Measurements from ENCODE around the gene TRPM2. TPM values are rescaled to one million over a fixed set of nuclear protein-coding genes. Genes with fewer than 3 reads are reported as not detected.

Gene TRPM2
- total and polyA plus RNA-seq, 2 of the 4 experiments (the other 2 are of a cell fraction), result not detected

- Histone ChIP-seq H3K9me1 (ENCODE audit: insufficient read depth, low read length) (no peaks in the 10 kb centered on the region), H3K36me3 (ENCODE audit: control insufficient read depth, insufficient read depth, low read length) (no peaks in the 10 kb centered on the region), H4K5ac (ENCODE audit: low read depth, low read length) (no peak overlapping the region), H3K18ac (ENCODE audit: low read depth, low read length) (no peak overlapping the region), H4K20me1 (ENCODE audit: insufficient read depth, low read length) (no peaks in the 10 kb centered on the region), H3K14ac (replicated peaks; ENCODE audit: low read depth, low read length) (no peak overlapping the region), H3K4me1 (ENCODE audit: control insufficient read depth, insufficient read depth, low read length) (no peaks in the 10 kb centered on the region), H2BK20ac (ENCODE audit: low read depth, low read length) (no peak overlapping the region), H4K91ac (ENCODE audit: insufficient read depth, low read depth, low read length) (no peak overlapping the region), H3K4me3 (ENCODE audit: insufficient read depth, low read depth, low read length) (no peak overlapping the region), H3K27ac (ENCODE audit: insufficient read depth, low read length) (no peak overlapping the region), H2BK15ac (ENCODE audit: low read depth, low read length) (no peak overlapping the region), H2BK5ac (ENCODE audit: low read depth, low read length, poor library complexity, severe bottlenecking) (no peak overlapping the region), H3K79me1 (ENCODE audit: low read depth in 1 of 2, low read length in 2 of 2) (no peaks in the 10 kb centered on the region), H3K4ac (ENCODE audit: low read depth, low read length) (no peak overlapping the region), H3K4me2 (ENCODE audit: low read depth, low read length) (no peak overlapping the region), H3K56ac (ENCODE audit: extremely low read depth, insufficient read depth, low read length) (no peak overlapping the region), H4K8ac (ENCODE audit: low read depth in 2 of 2, low read length in 2 of 2) (no peak overlapping the region), H3K23ac (ENCODE audit: low read depth, low read length) (no peak overlapping the region), H2AFZ (replicated peaks; ENCODE audit: low read length, poor library complexity) (no peak overlapping the region), H3K9ac (ENCODE audit: low read depth, low read length) (no peak overlapping the region), H2BK120ac (ENCODE audit: low read depth, low read length) (no peak overlapping the region), H2AK5ac (ENCODE audit: low read depth, low read length) (no peak overlapping the region), H2AK9ac (replicated peaks; ENCODE audit: low read depth, low read length, poor library complexity) (no peak overlapping the region), H3K27me3 (ENCODE audit: control insufficient read depth, insufficient read depth, low read length) (no peaks in the 10 kb centered on the region), H3K9me3 (ENCODE audit: control insufficient read depth, insufficient read depth, low read length) (peaks cover 2% of the 10 kb centered on the region; the same call in 1 of the 2 replicates)
- POLR2A ChIA-PET (ENCODE audit: unreplicated experiment), result no interaction called here
- TF ChIP-seq USF2 (IDR thresholded peaks at IDR 0.05; ENCODE audit: low read depth, low read length) (no peak), BHLHE40 (IDR thresholded peaks at IDR 0.05; ENCODE audit: low read depth, low read length) (no peak), MAFK (IDR thresholded peaks at IDR 0.05; ENCODE audit: low read depth, low read length) (no peak), NFE2L2 (IDR thresholded peaks at IDR 0.05; ENCODE audit: low read depth, low read length) (no peak), CHD1 (IDR thresholded peaks at IDR 0.05; ENCODE audit: low read depth, low read length) (no peak), POLR2A (IDR thresholded peaks at IDR 0.05; ENCODE audit: low read depth, low read length) (no peak), FOS (IDR thresholded peaks at IDR 0.05; ENCODE audit: low read depth, low read length) (no peak), RAD21 (IDR thresholded peaks at IDR 0.05; ENCODE audit: low read length) (no peak), CTCF (conservative IDR thresholded peaks at IDR 0.05; ENCODE audit: low read depth, low read length) (no peak), MAZ (IDR thresholded peaks at IDR 0.05; ENCODE audit: borderline replicate concordance, low read depth, low read length) (no peak)
- TF ChIP-seq, protein P1, sequence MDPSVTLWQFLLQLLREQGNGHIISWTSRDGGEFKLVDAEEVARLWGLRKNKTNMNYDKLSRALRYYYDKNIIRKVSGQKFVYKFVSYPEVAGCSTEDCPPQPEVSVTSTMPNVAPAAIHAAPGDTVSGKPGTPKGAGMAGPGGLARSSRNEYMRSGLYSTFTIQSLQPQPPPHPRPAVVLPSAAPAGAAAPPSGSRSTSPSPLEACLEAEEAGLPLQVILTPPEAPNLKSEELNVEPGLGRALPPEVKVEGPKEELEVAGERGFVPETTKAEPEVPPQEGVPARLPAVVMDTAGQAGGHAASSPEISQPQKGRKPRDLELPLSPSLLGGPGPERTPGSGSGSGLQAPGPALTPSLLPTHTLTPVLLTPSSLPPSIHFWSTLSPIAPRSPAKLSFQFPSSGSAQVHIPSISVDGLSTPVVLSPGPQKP (IDR thresholded peaks at IDR 0.05; ENCODE audit: borderline replicate concordance, low read depth, low read length), result no peak
- CTCF ChIA-PET, result no interaction called here
- ATAC-seq (ENCODE audit: low read depth) (no peak), DNase-seq (no peak)
- intact Hi-C loops (cut with micrococcal nuclease), result no loop called here
- BruUV-seq (replicated peaks), result no TSS peak
- dilution Hi-C loops (cut with HindIII; ENCODE audit: low sequenced_read_pairs, unreplicated experiment), result no loop called here
- in situ Hi-C loops (cut with MboI; ENCODE audit: low sequenced_read_pairs), result no loop called here
- WGBS, 2 experiments (ENCODE audit: extremely low coverage in 2 of 2, insufficient read length in 1 of 2), result no CpG with 5 or more reads among the region's 1 CpG
Observed at GRCh38 chr21:44389335-44389734, 35.9 kb downstream of the TRPM2 start.

Measured in IMR-90 (cell line).